K562 (cell line): ENCODE results near the gene ANAPC2. TPM values are rescaled to one million over a fixed set of nuclear protein-coding genes. Genes with fewer than 3 reads are reported as not detected.

Source experiments
- ATAC-seq: fragments of 200-7000 bp; cut with Tn5 transposase; 3 replicates; pipeline ENCODE4 v1.9.1; 2020; ENCODE audit warnings: moderate library complexity
- BruUV-seq: library from RNA; stranded (reverse); fragments of 400-500 nt; replicated peaks from 2 replicates; lab custom pipeline; 2021; lab: Mats Ljungman, UMichigan
- CTCF ChIA-PET: fragments of 300-600 bp; formaldehyde crosslinking; extraction: SDS; loops from one replicate; lab custom pipeline; 2021; ENCODE audit warnings: low intra/inter-chr PET ratio; lab: Yijun Ruan, JAX
- POLR2A ChIA-PET: fragments of 300-600, 350-650 bp; sonication (Branson Sonifier 250); formaldehyde crosslinking; extraction: SDS; loops from one replicate; lab custom pipeline; 2021; ENCODE audit warnings: antibody characterized with exemption, inconsistent platforms; lab: Yijun Ruan, JAX
- DNase-seq, 4 experiments: peaks; one replicate each; pipeline versions ENCODE4 v3.0.0 to v3.0.0-alpha.2; 2011 to 2018; ENCODE audit warnings: low spot score in 3 of 4, mixed read lengths in 3 of 4; ENCODE audit errors: extremely low read depth in 1 of 4
- FAIRE-seq: peaks from 2 replicates; lab custom pipeline; 2011; peaks lifted over from hg19 to GRCh38; lab: Jason Lieb, UNC
- H2AFZ ChIP-seq: 2 replicates; pipeline ENCODE4 v1.6.0; 2011; ENCODE audit warnings: low read depth, low read length, control low read depth, inconsistent platforms
- H3K27ac ChIP-seq: fragments of 200-600 bp; 3 replicates; pipeline ENCODE4 v1.8.0; 2011; ENCODE audit warnings: low read depth, mild to moderate bottlenecking, control low read depth, inconsistent platforms, low read length, moderate library complexity, mixed read lengths; ENCODE audit errors: extremely low read depth
- H3K27me3 ChIP-seq, 2 experiments: fragments of 300-600 bp in 1 of 2; 2 replicates in 1 of 2; 3 replicates in 1 of 2; pipeline versions ENCODE4 v1.6.0 to v1.8.0; 2011; ENCODE audit warnings: inconsistent platforms in 2 of 2, low read length in 2 of 2, mild to moderate bottlenecking in 1 of 2, mixed read lengths in 1 of 2, moderate library complexity in 1 of 2; ENCODE audit not compliant: control insufficient read depth in 2 of 2, insufficient read depth in 2 of 2
- H3K36me3 ChIP-seq: fragments of 300-600 bp; 3 replicates; pipeline ENCODE4 v1.8.0; 2011; ENCODE audit warnings: mild to moderate bottlenecking, low read length, inconsistent platforms; ENCODE audit not compliant: control insufficient read depth, insufficient read depth
- H3K4me1 ChIP-seq, 2 experiments: fragments of 200-600 bp in 1 of 2; replicated peaks in 1 of 2; 2 replicates in 1 of 2; 3 replicates in 1 of 2; pipeline versions ENCODE4 v1.5.1 to v1.8.0; 2011; ENCODE audit warnings: inconsistent platforms in 2 of 2, low read length in 2 of 2, mild to moderate bottlenecking in 1 of 2, mixed read lengths in 1 of 2, moderate library complexity in 1 of 2; ENCODE audit not compliant: control insufficient read depth in 2 of 2, insufficient read depth in 2 of 2
- H3K4me2 ChIP-seq: 2 replicates; pipeline ENCODE4 v1.6.1; 2011; ENCODE audit warnings: low read length, control low read depth, inconsistent platforms, mixed read lengths; ENCODE audit not compliant: insufficient read depth
- H3K4me3 ChIP-seq: fragments of 200-600 bp; sonication (generic), shearing (Covaris generic); 2 replicates; pipeline ENCODE4 v1.5.1; 2016; ENCODE audit warnings: control low read depth, inconsistent platforms
- H3K79me2 ChIP-seq: fragments of 200-600 bp; 3 replicates; pipeline ENCODE4 v1.8.0; 2011; ENCODE audit warnings: low read length, inconsistent platforms; ENCODE audit not compliant: control insufficient read depth, insufficient read depth
- H3K9ac ChIP-seq, 2 experiments: 2 replicates each; pipeline versions ENCODE4 v1.6.0 to v1.6.1; 2011; ENCODE audit warnings: low read depth in 2 of 2, low read length in 2 of 2, control low read depth in 1 of 2, inconsistent platforms in 1 of 2, mild to moderate bottlenecking in 1 of 2, mixed read lengths in 1 of 2; ENCODE audit not compliant: insufficient read depth in 1 of 2
- H3K9me1 ChIP-seq: one replicate; pipeline ENCODE4 v1.6.0; 2011; ENCODE audit warnings: inconsistent platforms, mild to moderate bottlenecking, low read length, moderate library complexity; ENCODE audit not compliant: control insufficient read depth, insufficient read depth
- H3K9me3 ChIP-seq: replicated peaks from 2 replicates; pipeline ENCODE4 v1.5.1; 2011; ENCODE audit warnings: low read depth, low read length, inconsistent platforms; ENCODE audit not compliant: control insufficient read depth, insufficient read depth
- H4K20me1 ChIP-seq: replicated peaks from 2 replicates; pipeline ENCODE4 v1.6.1; 2011; ENCODE audit warnings: low read length, inconsistent platforms, mixed read lengths; ENCODE audit not compliant: control insufficient read depth, insufficient read depth
- NR3C1 ChIP-seq: sonication (generic); formaldehyde crosslinking; IDR thresholded peaks from 2 replicates; pipeline ENCODE4 v1.8.1; 2022; ENCODE audit warnings: missing genetic modification reagents
- PCBP1 ChIP-seq: fragments of 200-400 bp; formaldehyde crosslinking; IDR thresholded peaks from 2 replicates; pipeline ENCODE4 v1.6.1; 2018; ENCODE audit warnings: mild to moderate bottlenecking, low read depth, low read length; ENCODE audit not compliant: poor library complexity, severe bottlenecking
- ZBTB17 ChIP-seq: fragments of 450-650 bp; formaldehyde crosslinking; IDR thresholded peaks from 2 replicates; pipeline ENCODE4 v1.4.0; 2020; ENCODE audit warnings: mild to moderate bottlenecking
- ZNF175 ChIP-seq: fragments of 200-800 bp; sonication (Bioruptor generic); IDR thresholded peaks from 2 replicates; pipeline ENCODE4 v1.6.1; 2016; ENCODE audit warnings: low read depth, mild to moderate bottlenecking, missing genetic modification characterization, missing compliant biosample characterization
- ZNF263 ChIP-seq: sonication (generic); formaldehyde crosslinking; IDR thresholded peaks from 2 replicates; pipeline ENCODE4 v1.8.0; 2022; ENCODE audit warnings: mild to moderate bottlenecking, missing genetic modification reagents, borderline replicate concordance
- WGBS: fragments of 100-300 bp; shearing (Covaris generic); methylation state at CpG from one replicate; pipeline ENCODE4 v1.1.6; 2016; ENCODE audit warnings: low coverage, mixed read lengths; ENCODE audit not compliant: insufficient coverage; ENCODE audit errors: missing lambda C conversion rate; 5-methylcytosine and 5-hydroxymethylcytosine counted together
- in situ Hi-C: fragments of 300-500 bp; cut with MboI; formaldehyde crosslinking; loops from 4 replicates; pipeline ENCODE4 v1.15.0; 2018; ENCODE audit warnings: inconsistent platforms, mixed read lengths
- intact Hi-C: fragments of 100-400 bp; cut with micrococcal nuclease; formaldehyde crosslinking; loops from 2 replicates; pipeline ENCODE4 v1.14.2; 2022
- polyA plus RNA-seq, 8 experiments: library from polyadenylated mRNA; depleted of rRNA in 4 of 8; stranded (reverse) in 5 of 8; unstranded in 3 of 8; fragments of >200 nt; fragmentation: Nextera tagmentation in 2 of 8; fragmentation: Illumina TruSeq in 1 of 8; extraction: Ambion mirVana in 2 of 8; extraction: Trizol in 1 of 8; gene quantifications; 2 replicates each; pipeline versions ENCODE4 v1.2.1 to v1.2.3, GENCODE V29; 2011 to 2014; ENCODE audit warnings: inconsistent platforms in 1 of 8, missing spikeins in 1 of 8
- total RNA-seq, 7 experiments: library from RNA; depleted of rRNA in 6 of 7; stranded (reverse); fragments of >200 nt in 6 of 7; fragmentation: Illumina TruSeq in 2 of 7; extraction: Trizol in 2 of 7; gene quantifications; 2 replicates each; pipeline versions ENCODE4 v1.2.1 to v1.2.3, GENCODE V29; 2011 to 2021; ENCODE audit warnings: low replicate concordance in 1 of 7
- TF ChIP-seq, protein P1 (sequence below): fragments of 250-450 bp; sonication (Bioruptor Pico); IDR thresholded peaks from 2 replicates; pipeline ENCODE4 v1.8.0; 2021; ENCODE audit warnings: borderline replicate concordance, mild to moderate bottlenecking, moderate library complexity; ENCODE audit not compliant: poor library complexity, severe bottlenecking

The ANAPC2 gene
- total and polyA plus RNA-seq, 9 of the 15 experiments (the other 6 are each of a cell fraction or from before 2014, with no cell fraction given): 0.11 to 56.5 (median 17.1) TPM; not detected in 1

DNA sequence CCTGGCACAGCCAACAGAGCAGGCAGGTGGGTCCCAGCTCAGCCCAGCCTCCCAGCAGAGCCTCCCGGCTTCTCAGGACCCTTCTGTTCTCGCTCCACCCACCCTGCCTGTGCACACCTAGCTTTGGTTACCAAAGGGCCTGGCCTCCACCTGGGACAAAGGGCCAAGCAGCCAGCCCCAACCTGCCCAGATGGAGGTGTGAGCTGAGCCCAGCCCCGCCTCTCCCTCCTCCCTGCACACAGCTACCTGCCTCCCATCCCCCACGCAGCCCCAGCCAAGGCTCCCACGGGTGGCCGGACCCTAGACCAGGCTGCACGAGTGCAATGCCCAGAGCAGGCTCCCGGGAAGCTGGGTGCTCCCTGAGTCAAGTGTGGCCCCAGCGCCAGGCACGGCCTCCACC lies 6.5 kb upstream of the ANAPC2 start:
- Histone ChIP-seq H3K9ac (peak overlapping the region in 1 of 2 experiments; percentile 57; a peak in 1 of 4 replicates), H3K9me1 (no peaks in the 10 kb centered on the region), H3K4me2 (no peak overlapping the region), H3K36me3 (peaks cover 35% of the 10 kb centered on the region; the same call in 1 of the 3 replicates), H3K27ac (no peak overlapping the region), H3K9me3 (no peaks in the 10 kb centered on the region), H3K4me1 (peaks cover 17 to 98% of the 10 kb centered on the region in 2 experiments), H4K20me1 (peaks cover 5% of the 10 kb centered on the region), H3K79me2 (peaks cover 49% of the 10 kb centered on the region), H3K4me3 (no peak overlapping the region), H3K27me3 (no peaks in the 10 kb centered on the region), H2AFZ (no peak overlapping the region)
- FAIRE-seq (no peak), DNase-seq (no peak), ATAC-seq (no peak)
- WGBS: 78% methylated on average over 6 of the region's 10 CpGs
- in situ Hi-C loops (no loop called here), intact Hi-C loops (no loop called here)
- ChIA-PET CTCF (no interaction called here), POLR2A (interaction anchor here (0.6 to 1.6 kb wide), 6 partner anchors 10 to 128 kb away, joined by 3 to 9 read pairs (median 6); partner anchors contain the start of genes RNF208 and TUBB4B)
- BruUV-seq: no TSS peak
- TF ChIP-seq ZNF175 (CRISPR knock-in tag) (no peak), ZNF263 (CRISPR knock-in tag) (peak; percentile 33; the same call in 1 of the 2 replicates), ZBTB17 (no peak)

DNA sequence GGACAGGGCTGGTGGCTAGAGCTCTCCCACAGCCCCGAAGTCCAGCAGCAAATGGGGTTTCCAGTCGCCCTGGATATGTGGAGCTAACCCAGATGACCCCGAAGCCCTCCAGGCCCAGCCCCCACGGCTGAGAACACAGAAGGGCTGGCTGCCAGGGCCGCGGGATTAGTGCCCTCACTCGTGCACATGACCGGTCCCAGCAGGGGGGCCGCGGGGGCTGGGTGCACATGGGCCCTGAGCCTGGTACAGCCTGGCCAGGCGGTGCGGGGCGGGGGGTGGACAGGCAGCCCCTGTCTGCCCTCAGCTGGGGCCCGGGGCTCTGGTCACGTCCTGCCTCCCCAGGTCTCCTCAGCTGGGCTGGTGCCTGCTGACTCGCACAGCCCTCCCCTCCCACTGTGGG lies 6.0 kb upstream of the ANAPC2 start:
- Histone ChIP-seq H3K4me1 (peaks cover 18 to 98% of the 10 kb centered on the region in 2 experiments), H3K4me3 (no peak overlapping the region), H3K79me2 (peaks cover 49% of the 10 kb centered on the region), H3K36me3 (peaks cover 38% of the 10 kb centered on the region; the same call in 1 of the 3 replicates), H4K20me1 (peaks cover 5% of the 10 kb centered on the region), H3K9me1 (no peaks in the 10 kb centered on the region), H3K9ac (peak overlapping the region in 1 of 2 experiments; percentile 81; a peak in 2 of 4 replicates)
- intact Hi-C loops: no loop called here
- BruUV-seq: no TSS peak
- POLR2A ChIA-PET: interaction anchor here (0.6 to 1.6 kb wide), 5 partner anchors 10 to 128 kb away, joined by 3 to 9 read pairs (median 7); partner anchors contain the start of genes RNF208 and TUBB4B
- TF ChIP-seq, protein P1, sequence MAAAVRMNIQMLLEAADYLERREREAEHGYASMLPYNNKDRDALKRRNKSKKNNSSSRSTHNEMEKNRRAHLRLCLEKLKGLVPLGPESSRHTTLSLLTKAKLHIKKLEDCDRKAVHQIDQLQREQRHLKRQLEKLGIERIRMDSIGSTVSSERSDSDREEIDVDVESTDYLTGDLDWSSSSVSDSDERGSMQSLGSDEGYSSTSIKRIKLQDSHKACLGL: no peak
- TF ChIP-seq NR3C1 (CRISPR knock-in tag) (no peak), PCBP1 (peak; percentile 19)
- TF ChIP-seq, all 486 proteins: peak for 1
- in situ Hi-C loops: no loop called here
- DNase-seq: no peak
- WGBS: 76% methylated on average over 11 of the region's 16 CpGs
- Histone ChIP-seq H3K27me3 (no peaks in the 10 kb centered on the region), H3K9me3 (no peaks in the 10 kb centered on the region), H3K27ac (no peak overlapping the region), H3K4me2 (no peak overlapping the region), H2AFZ (no peak overlapping the region)
- FAIRE-seq: no peak
- no peak for ATAC-seq
- CTCF ChIA-PET: no interaction called here
